ENCODE measurements around the gene COPZ2. TPM values are rescaled to one million over a fixed set of nuclear protein-coding genes. Genes with fewer than 3 reads are reported as not detected.

COPZ2 gene
- total and polyA plus RNA-seq, 2 donors: 5.5 to 16.3 TPM

DNA sequence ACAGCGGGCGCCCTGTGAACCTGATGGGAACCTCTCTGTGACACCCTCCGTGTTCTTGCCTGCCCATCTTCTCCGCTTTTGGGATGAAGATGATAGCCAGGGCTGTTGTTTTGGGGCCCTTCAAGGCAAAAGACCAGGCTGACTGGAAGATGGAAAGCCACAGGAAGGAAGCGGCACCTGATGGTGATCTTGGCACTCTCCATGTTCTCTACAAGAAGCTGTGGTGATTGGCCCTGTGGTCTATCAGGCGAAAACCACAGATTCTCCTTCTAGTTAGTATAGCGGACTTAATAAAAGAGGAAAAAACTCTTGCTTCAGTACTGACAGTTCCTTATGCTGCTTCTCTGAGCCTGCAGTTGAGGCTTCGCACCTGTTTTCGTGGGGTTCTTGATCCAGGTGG, 56.1 kb downstream of the COPZ2 start:
- DNase-seq (ENCODE audit: low read depth in 6 of 9, low spot score in 9 of 9): no peak
- Histone ChIP-seq H3K27me3 (ENCODE audit: control insufficient read depth in 2 of 2, insufficient read depth in 1 of 2, low read length in 1 of 2) (no peaks in the 10 kb centered on the region), H3K36me3 (ENCODE audit: control insufficient read depth in 2 of 2, insufficient read depth in 2 of 2, low read length in 1 of 2) (peaks cover 68 to 72% of the 10 kb centered on the region in 2 donors), H3K9me3 (ENCODE audit: control insufficient read depth in 2 of 2, insufficient read depth in 1 of 2, low read length in 1 of 2) (no peaks in the 10 kb centered on the region), H3K4me3 (ENCODE audit: low read length in 2 of 2) (no peak overlapping the region), H3K4me1 (ENCODE audit: control insufficient read depth in 2 of 2, insufficient read depth in 2 of 2, low read length in 2 of 2) (peaks cover 0 to 30% of the 10 kb centered on the region in 2 donors), H3K27ac (ENCODE audit: low read depth in 1 of 2, low read length in 1 of 2) (no peak overlapping the region)
- WGBS: 29% methylated on average over 9 of the region's 9 CpGs

DNA sequence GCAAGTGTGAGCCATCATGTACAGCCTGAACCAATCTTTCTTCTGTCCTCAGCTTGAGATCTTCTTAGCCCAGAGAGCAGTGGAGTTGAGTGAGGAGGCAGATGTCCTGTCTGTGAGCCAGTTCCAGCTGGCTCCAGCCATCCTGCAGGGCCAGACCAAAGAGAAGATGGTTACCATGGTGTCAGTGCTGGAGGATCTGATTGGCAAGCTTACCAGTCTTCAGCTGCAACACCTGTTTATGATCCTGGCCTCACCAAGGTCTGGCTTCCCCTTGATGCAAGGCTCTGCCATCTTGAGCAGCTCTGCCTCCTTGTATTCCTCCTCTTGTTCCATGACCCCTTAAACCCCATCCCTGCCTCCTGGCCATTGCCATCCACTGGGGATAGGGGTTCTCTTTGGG, 57.1 kb downstream of the COPZ2 start:
- peaks cover 6 to 39% of the 10 kb centered on the region in 2 donors for H3K4me1 ChIP-seq (ENCODE audit: control insufficient read depth in 2 of 2, insufficient read depth in 2 of 2, low read length in 2 of 2)
- H3K27ac ChIP-seq (ENCODE audit: low read depth in 1 of 2, low read length in 1 of 2): no peak overlapping the region
- no peaks in the 10 kb centered on the region for H3K9me3 ChIP-seq (ENCODE audit: control insufficient read depth in 2 of 2, insufficient read depth in 1 of 2, low read length in 1 of 2)
- peaks cover 72 to 78% of the 10 kb centered on the region in 2 donors for H3K36me3 ChIP-seq (ENCODE audit: control insufficient read depth in 2 of 2, insufficient read depth in 2 of 2, low read length in 1 of 2)
- DNase-seq (ENCODE audit: low read depth in 6 of 9, low spot score in 9 of 9): no peak
- H3K27me3 ChIP-seq (ENCODE audit: control insufficient read depth in 2 of 2, insufficient read depth in 1 of 2, low read length in 1 of 2): no peaks in the 10 kb centered on the region
- H3K4me3 ChIP-seq (ENCODE audit: low read length in 2 of 2): no peak overlapping the region

DNA sequence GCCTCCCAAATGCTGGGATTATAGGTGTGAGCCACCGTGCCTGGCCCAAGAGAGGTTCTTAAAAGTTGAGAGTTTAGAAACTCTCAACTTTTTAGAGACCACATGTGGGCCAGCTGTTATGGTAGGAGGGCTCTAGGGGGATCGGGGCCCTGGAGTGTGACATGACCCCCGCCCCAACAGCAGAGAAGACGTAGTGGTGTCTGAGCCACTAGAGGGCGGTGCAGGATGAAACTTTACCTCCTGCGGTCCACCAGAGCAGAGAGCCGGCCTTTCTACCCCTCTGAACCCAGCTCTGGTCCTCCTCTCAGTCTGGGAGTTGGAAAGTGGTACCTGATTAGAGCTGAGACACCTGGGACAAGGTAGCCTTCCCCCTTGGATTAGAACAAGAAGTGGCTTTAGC, 59.3 kb downstream of the COPZ2 start:
- WGBS: 42% methylated on average over 7 of the region's 7 CpGs
- peak in 7 of 9 donors; percentile 21 to 73 (median 54) for DNase-seq (ENCODE audit: low read depth in 6 of 9, low spot score in 9 of 9)

More for the DNA sequence above, 59.3 kb downstream of the COPZ2 start:
- peaks cover 69 to 88% of the 10 kb centered on the region in 2 donors for H3K36me3 ChIP-seq (ENCODE audit: control insufficient read depth in 2 of 2, insufficient read depth in 2 of 2, low read length in 1 of 2)
- no peaks in the 10 kb centered on the region for H3K9me3 ChIP-seq (ENCODE audit: control insufficient read depth in 2 of 2, insufficient read depth in 1 of 2, low read length in 1 of 2)
- no peaks in the 10 kb centered on the region for H3K27me3 ChIP-seq (ENCODE audit: control insufficient read depth in 2 of 2, insufficient read depth in 1 of 2, low read length in 1 of 2)
- no peak overlapping the region for H3K27ac ChIP-seq (ENCODE audit: low read depth in 1 of 2, low read length in 1 of 2)
- H3K4me3 ChIP-seq (ENCODE audit: low read length in 2 of 2): no peak overlapping the region
- H3K4me1 ChIP-seq (ENCODE audit: control insufficient read depth in 2 of 2, insufficient read depth in 2 of 2, low read length in 2 of 2): peaks cover 10 to 57% of the 10 kb centered on the region in 2 donors

Other genes with a start within 250 kb of the COPZ2 start
- gene OSBPL7, start 216.0 kb downstream of the COPZ2 start, total RNA-seq: 6.1 TPM
- 13.3 TPM for gene OSBPL7, start 216.0 kb downstream of the COPZ2 start, polyA plus RNA-seq
- 26.7 TPM for gene MRPL10, start 206.3 kb downstream of the COPZ2 start, total RNA-seq
- gene MRPL10, start 206.3 kb downstream of the COPZ2 start, polyA plus RNA-seq: 41.1 TPM
- gene LRRC46, start 206.1 kb downstream of the COPZ2 start, total RNA-seq: 0.19 TPM
- 2.4 TPM for gene LRRC46, start 206.1 kb downstream of the COPZ2 start, polyA plus RNA-seq
- gene SCRN2, start 196.5 kb downstream of the COPZ2 start, total RNA-seq: 25.3 TPM
- 39.4 TPM for gene SCRN2, start 196.5 kb downstream of the COPZ2 start, polyA plus RNA-seq
- 0.28 TPM for gene SP6, start 186.6 kb downstream of the COPZ2 start, total RNA-seq
- gene SP6, start 186.6 kb downstream of the COPZ2 start, polyA plus RNA-seq: 4.6 TPM
- gene SP2, start 141.6 kb downstream of the COPZ2 start, total RNA-seq: 1.3 TPM
- 10.6 TPM for gene SP2, start 141.6 kb downstream of the COPZ2 start, polyA plus RNA-seq
- 21.4 TPM for gene PNPO, start 96.2 kb downstream of the COPZ2 start, total RNA-seq
- gene PNPO, start 96.2 kb downstream of the COPZ2 start, polyA plus RNA-seq: 9.0 TPM
- 0.38 TPM for gene PRR15L, start 79.9 kb downstream of the COPZ2 start, total RNA-seq
- gene PRR15L, start 79.9 kb downstream of the COPZ2 start, polyA plus RNA-seq: 1.9 TPM
- 125 TPM for gene CDK5RAP3, start 66.7 kb downstream of the COPZ2 start, total RNA-seq
- gene CDK5RAP3, start 66.7 kb downstream of the COPZ2 start, polyA plus RNA-seq: 684 TPM
- gene NFE2L1, start 10.6 kb upstream of the COPZ2 start, total RNA-seq: 14.6 TPM
- gene NFE2L1, start 10.6 kb upstream of the COPZ2 start, polyA plus RNA-seq: 88.1 TPM
- 64.6 TPM for gene CBX1, start 63.7 kb upstream of the COPZ2 start, total RNA-seq
- 39.8 TPM for gene CBX1, start 63.7 kb upstream of the COPZ2 start, polyA plus RNA-seq
- 15.9 TPM for gene SNX11, start 70.0 kb upstream of the COPZ2 start, total RNA-seq
- gene SNX11, start 70.0 kb upstream of the COPZ2 start, polyA plus RNA-seq: 23.6 TPM